ENCODE results near the gene AGBL1. TPM values are rescaled to one million over a fixed set of nuclear protein-coding genes. Genes with fewer than 3 reads are reported as not detected.

The AGBL1 gene
- total and polyA plus RNA-seq, 4 donors = not detected

DNA sequence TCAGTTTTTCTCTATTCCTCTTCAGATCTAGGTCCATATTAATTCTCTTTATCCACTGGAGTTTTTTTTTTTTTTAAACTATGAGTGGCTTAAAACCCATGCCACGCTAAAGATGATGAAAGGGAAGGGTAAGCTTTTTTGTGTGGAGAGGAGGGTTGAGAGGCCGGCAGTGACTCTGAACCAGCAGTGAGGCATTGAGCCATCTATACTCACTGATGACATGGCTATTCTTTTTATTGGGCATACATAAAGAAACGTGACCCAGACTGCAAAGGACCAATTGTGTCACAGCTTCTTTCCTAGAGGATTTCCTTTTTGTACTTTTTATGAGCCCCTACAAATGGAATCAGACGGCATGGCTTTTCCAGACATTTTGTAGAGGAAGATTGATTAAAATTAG is 662.2 kb downstream of the AGBL1 start:
- DNase-seq (ENCODE audit: low spot score) = no peak
- WGBS = 68% methylated on average over 4 of the region's 4 CpGs
- Histone ChIP-seq H3K9ac (ENCODE audit: low read depth in 1 of 2, low read length in 2 of 2) (no peak overlapping the region), H3K9me3 (ENCODE audit: control insufficient read depth in 4 of 4, low read length in 3 of 4) (no peaks in the 10 kb centered on the region), H3K27me3 (ENCODE audit: control insufficient read depth in 4 of 4, insufficient read depth in 4 of 4, low read length in 3 of 4) (peaks cover 0 to 4% (median 0%) of the 10 kb centered on the region in 4 donors), H3K27ac (ENCODE audit: low read depth in 1 of 2, low read length in 2 of 2) (no peak overlapping the region), H3K36me3 (ENCODE audit: control insufficient read depth in 4 of 4, insufficient read depth in 3 of 4, low read depth in 1 of 4, low read length in 3 of 4) (no peaks in the 10 kb centered on the region), H3K4me3 (ENCODE audit: low read depth in 1 of 3, low read length in 3 of 3) (no peak overlapping the region), H3K4me1 (ENCODE audit: control insufficient read depth in 4 of 4, insufficient read depth in 4 of 4, low read length in 3 of 4) (no peaks in the 10 kb centered on the region)
- TF ChIP-seq, protein P1, sequence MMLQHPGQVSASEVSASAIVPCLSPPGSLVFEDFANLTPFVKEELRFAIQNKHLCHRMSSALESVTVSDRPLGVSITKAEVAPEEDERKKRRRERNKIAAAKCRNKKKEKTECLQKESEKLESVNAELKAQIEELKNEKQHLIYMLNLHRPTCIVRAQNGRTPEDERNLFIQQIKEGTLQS (IDR thresholded peaks at IDR 0.05) = no peak
- TF ChIP-seq HNF4A (conservative IDR thresholded peaks at IDR 0.05) (no peak), EGR1 (IDR thresholded peaks at IDR 0.05; ENCODE audit: low read depth in 2 of 2) (no peak), FOXA1 (IDR thresholded peaks at IDR 0.05) (no peak), GABPA (IDR thresholded peaks at IDR 0.05 in 1 of 2, conservative IDR thresholded peaks at IDR 0.05 in 1 of 2) (no peak), TAF1 (conservative IDR thresholded peaks at IDR 0.05) (no peak), RXRA (IDR thresholded peaks at IDR 0.05) (no peak), SP1 (IDR thresholded peaks at IDR 0.05) (no peak), YY1 (IDR thresholded peaks at IDR 0.05) (no peak)
- TF ChIP-seq, protein P2, sequence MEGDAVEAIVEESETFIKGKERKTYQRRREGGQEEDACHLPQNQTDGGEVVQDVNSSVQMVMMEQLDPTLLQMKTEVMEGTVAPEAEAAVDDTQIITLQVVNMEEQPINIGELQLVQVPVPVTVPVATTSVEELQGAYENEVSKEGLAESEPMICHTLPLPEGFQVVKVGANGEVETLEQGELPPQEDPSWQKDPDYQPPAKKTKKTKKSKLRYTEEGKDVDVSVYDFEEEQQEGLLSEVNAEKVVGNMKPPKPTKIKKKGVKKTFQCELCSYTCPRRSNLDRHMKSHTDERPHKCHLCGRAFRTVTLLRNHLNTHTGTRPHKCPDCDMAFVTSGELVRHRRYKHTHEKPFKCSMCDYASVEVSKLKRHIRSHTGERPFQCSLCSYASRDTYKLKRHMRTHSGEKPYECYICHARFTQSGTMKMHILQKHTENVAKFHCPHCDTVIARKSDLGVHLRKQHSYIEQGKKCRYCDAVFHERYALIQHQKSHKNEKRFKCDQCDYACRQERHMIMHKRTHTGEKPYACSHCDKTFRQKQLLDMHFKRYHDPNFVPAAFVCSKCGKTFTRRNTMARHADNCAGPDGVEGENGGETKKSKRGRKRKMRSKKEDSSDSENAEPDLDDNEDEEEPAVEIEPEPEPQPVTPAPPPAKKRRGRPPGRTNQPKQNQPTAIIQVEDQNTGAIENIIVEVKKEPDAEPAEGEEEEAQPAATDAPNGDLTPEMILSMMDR (IDR thresholded peaks at IDR 0.05; ENCODE audit: low read depth, low read length, missing input control) = no peak
- TF ChIP-seq, protein P3, sequence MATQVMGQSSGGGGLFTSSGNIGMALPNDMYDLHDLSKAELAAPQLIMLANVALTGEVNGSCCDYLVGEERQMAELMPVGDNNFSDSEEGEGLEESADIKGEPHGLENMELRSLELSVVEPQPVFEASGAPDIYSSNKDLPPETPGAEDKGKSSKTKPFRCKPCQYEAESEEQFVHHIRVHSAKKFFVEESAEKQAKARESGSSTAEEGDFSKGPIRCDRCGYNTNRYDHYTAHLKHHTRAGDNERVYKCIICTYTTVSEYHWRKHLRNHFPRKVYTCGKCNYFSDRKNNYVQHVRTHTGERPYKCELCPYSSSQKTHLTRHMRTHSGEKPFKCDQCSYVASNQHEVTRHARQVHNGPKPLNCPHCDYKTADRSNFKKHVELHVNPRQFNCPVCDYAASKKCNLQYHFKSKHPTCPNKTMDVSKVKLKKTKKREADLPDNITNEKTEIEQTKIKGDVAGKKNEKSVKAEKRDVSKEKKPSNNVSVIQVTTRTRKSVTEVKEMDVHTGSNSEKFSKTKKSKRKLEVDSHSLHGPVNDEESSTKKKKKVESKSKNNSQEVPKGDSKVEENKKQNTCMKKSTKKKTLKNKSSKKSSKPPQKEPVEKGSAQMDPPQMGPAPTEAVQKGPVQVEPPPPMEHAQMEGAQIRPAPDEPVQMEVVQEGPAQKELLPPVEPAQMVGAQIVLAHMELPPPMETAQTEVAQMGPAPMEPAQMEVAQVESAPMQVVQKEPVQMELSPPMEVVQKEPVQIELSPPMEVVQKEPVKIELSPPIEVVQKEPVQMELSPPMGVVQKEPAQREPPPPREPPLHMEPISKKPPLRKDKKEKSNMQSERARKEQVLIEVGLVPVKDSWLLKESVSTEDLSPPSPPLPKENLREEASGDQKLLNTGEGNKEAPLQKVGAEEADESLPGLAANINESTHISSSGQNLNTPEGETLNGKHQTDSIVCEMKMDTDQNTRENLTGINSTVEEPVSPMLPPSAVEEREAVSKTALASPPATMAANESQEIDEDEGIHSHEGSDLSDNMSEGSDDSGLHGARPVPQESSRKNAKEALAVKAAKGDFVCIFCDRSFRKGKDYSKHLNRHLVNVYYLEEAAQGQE (IDR thresholded peaks at IDR 0.05) = no peak
- TF ChIP-seq, protein P4, sequence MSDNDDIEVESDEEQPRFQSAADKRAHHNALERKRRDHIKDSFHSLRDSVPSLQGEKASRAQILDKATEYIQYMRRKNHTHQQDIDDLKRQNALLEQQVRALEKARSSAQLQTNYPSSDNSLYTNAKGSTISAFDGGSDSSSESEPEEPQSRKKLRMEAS (IDR thresholded peaks at IDR 0.05) = no peak

DNA sequence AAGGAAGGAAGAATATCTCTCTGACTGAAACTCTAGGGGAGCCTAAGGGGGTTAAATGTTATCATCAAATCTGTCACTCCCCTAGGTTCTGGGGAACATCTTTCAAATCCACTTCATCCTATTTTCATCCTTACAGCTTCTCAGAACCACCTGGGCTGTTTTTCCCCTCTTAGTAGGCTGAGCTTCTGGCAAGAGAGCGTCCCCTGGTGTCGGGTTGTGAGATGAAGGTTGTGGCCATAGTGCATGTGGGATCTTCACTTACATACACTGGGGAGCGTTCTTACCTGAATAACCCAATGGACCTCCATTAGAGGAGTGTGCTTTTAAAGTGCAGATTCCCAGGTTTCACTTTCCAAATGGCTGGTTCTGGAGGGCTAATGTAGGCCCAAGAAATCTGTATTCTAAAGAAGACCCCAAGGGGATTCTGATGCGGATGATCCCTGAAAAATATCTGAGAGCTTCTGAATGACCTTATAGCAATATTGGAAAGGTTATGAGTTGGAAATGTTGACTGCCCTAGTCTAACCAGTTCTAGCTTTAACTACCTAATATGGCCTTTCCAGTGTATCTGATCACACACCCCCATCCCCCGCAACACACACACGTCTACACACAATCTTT is 663.7 kb downstream of the AGBL1 start:
- TF ChIP-seq JUND (IDR thresholded peaks at IDR 0.05) (no peak), YY1 (IDR thresholded peaks at IDR 0.05) (no peak), RAD21 (IDR thresholded peaks at IDR 0.05) (peak; percentile 50 to 66), RXRA (IDR thresholded peaks at IDR 0.05) (no peak), HNF4G (IDR thresholded peaks at IDR 0.05) (no peak)
- TF ChIP-seq, protein P5, sequence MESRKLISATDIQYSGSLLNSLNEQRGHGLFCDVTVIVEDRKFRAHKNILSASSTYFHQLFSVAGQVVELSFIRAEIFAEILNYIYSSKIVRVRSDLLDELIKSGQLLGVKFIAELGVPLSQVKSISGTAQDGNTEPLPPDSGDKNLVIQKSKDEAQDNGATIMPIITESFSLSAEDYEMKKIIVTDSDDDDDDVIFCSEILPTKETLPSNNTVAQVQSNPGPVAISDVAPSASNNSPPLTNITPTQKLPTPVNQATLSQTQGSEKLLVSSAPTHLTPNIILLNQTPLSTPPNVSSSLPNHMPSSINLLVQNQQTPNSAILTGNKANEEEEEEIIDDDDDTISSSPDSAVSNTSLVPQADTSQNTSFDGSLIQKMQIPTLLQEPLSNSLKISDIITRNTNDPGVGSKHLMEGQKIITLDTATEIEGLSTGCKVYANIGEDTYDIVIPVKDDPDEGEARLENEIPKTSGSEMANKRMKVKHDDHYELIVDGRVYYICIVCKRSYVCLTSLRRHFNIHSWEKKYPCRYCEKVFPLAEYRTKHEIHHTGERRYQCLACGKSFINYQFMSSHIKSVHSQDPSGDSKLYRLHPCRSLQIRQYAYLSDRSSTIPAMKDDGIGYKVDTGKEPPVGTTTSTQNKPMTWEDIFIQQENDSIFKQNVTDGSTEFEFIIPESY (IDR thresholded peaks at IDR 0.05) = no peak
- TF ChIP-seq, protein P2 (IDR thresholded peaks at IDR 0.05; ENCODE audit: low read depth, low read length, missing input control) = peak; percentile 38
- H3K9me3 ChIP-seq (ENCODE audit: control insufficient read depth in 4 of 4, low read length in 3 of 4) = no peaks in the 10 kb centered on the region
- WGBS = 49% methylated on average over 6 of the region's 6 CpGs

More for the DNA sequence above, 663.7 kb downstream of the AGBL1 start:
- no peak overlapping the region for H3K9ac ChIP-seq (ENCODE audit: low read depth in 1 of 2, low read length in 2 of 2)
- no peaks in the 10 kb centered on the region for H3K4me1 ChIP-seq (ENCODE audit: control insufficient read depth in 4 of 4, insufficient read depth in 4 of 4, low read length in 3 of 4)
- peak; percentile 36 for DNase-seq (ENCODE audit: low spot score)
- H3K27me3 ChIP-seq (ENCODE audit: control insufficient read depth in 4 of 4, insufficient read depth in 4 of 4, low read length in 3 of 4) = peaks cover 0 to 4% (median 0%) of the 10 kb centered on the region in 4 donors
- H3K4me3 ChIP-seq (ENCODE audit: low read depth in 1 of 3, low read length in 3 of 3) = no peak overlapping the region
- no peak overlapping the region for H3K27ac ChIP-seq (ENCODE audit: low read depth in 1 of 2, low read length in 2 of 2)
- H3K36me3 ChIP-seq (ENCODE audit: control insufficient read depth in 4 of 4, insufficient read depth in 3 of 4, low read depth in 1 of 4, low read length in 3 of 4) = no peaks in the 10 kb centered on the region
